HG03159 (cell line): ENCODE data around the gene ZNF500.

Experiments
- ATAC-seq: cut with Tn5 transposase; IDR thresholded peaks from one replicate; pipeline ENCODE4 v1.9.1; 2021; ENCODE audit warnings: mild to moderate bottlenecking, moderate library complexity; ENCODE audit not compliant: unreplicated experiment

The ZNF500 gene

DNA sequence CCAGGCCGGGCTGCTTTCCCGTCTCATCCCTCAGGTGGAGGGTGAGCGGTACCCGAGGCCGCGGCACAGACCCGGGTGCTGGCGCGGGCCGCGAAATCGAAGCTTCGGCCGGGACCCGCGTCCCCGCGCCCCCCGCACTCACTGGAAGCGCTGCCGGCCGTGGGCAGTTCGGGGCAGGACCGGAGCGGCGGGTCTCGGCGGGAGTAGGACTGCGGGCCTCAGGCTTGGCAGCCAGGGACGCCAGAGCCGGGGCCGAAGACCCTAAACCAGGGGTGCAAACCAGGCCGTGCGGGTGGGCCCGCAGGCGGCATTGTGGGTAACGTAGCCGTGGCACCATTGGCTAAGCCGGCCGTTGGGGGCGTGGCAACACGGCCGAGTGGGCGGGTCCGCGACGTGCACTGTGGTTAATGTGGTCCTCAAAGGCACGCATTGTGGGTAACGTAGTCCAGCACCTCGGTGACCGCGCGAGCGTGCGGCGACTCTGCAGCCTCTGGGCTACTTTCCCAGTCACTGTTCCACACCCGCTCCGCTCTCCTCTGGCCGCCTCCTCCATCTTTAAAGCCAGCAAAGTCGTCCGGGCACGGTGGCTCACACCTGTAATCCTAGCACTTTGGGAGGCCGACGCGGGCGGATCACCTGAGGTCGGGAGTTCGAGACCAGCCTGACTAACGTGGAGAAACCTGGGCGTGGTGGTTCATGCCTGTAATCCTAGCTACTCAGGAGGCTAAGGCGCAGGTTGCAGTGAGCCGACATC, at the start of gene ZNF500:
Gene ZNF500 (minus strand): TSS at position 288 of the 754 bp plus-strand sequence. CDS start 1,184 bp downstream, outside the sequence.
- peak; percentile 85 for ATAC-seq

DNA sequence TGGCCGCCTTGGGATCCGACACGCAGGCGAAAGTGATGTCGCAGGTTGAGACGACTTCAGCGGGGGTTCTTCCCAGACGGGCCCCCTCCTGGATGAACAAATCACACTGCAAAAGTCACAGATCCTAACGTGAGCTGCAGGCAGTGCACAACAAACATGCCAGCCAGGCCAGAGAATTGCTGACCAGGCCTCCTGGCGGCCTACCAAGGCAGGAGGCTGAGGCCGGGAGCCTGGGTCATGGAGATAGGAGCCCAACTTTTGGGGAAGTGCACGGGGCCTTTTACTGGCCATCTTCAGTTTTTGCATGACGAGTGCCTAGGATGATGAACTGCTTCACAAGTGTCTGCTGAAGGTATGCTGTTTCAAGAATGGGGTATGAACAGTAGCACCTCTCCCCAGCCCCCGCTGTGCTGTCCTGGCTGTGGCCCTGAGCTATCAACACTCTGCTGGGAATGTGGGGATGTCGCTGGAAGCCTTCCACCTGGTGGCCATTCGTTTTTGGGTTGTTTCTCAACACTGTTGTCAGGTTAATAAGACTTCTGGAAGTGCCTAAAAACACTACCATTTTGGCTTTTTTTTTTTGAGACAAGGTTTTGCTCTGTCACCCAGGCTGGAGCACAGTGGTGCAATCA, 47.7 kb upstream of the ZNF500 start:
- ATAC-seq: no peak

DNA sequence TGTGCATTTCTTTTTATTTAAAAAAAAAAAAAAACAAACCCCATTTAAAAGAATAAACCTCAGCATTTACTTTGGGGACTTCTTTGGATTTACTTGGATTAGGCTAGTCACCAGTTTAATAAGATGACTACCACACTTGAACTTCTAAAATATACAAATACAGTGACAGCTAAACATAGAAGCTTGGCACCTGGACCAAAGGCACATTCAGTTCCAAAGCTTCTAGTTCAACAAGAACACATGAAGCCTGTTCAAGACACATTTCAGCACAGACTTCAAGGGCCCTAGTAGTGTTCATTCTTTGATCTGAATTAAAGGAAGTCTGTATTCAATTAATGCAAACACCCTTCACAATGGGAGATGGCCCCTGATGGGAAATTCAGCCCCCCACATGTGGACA, 47.1 kb upstream of the ZNF500 start:
- no peak for ATAC-seq

- ATAC-seq: no peak
These were observed 46.5 kb upstream of the ZNF500 start for GRCh38 chr16:4813251-4814003.

GRCh38 chr16:4811773-4812172, 44.8 kb upstream of the ZNF500 start:
- ATAC-seq: no peak

- no peak for ATAC-seq
These were observed 44.3 kb upstream of the ZNF500 start for GRCh38 chr16:4811242-4811641.

GRCh38 chr16:4806280-4806679, 39.3 kb upstream of the ZNF500 start:
- ATAC-seq: no peak

- no peak for ATAC-seq
These were observed 38.3 kb upstream of the ZNF500 start for GRCh38 chr16:4805231-4805630.

GRCh38 chr16:4803898-4804762, 37.2 kb upstream of the ZNF500 start:
- ATAC-seq: no peak

DNA sequence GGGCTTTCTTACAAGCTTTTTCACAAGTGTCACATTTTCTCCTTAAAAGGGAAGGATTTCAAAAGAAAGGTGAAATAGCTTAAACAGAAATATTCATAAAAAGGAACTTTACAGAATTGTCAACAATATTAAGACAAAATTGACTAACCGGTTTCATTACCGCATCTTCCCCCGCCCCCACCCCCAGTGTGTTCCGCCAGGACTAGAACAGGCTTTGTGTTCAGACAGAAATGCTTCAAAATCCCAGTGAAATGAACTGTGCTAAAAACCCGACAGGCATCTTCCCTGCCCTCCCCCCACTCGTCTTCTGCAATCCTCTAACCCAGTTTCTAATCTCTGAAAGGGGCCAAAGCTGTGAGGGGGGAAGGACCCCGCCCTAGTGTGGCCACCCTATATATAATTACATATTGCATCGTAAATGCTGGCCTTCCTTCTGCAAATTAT, 36.5 kb upstream of the ZNF500 start:
- no peak for ATAC-seq

GRCh38 chr16:4802659-4803287, 35.8 kb upstream of the ZNF500 start:
- ATAC-seq: peak; percentile 93

DNA sequence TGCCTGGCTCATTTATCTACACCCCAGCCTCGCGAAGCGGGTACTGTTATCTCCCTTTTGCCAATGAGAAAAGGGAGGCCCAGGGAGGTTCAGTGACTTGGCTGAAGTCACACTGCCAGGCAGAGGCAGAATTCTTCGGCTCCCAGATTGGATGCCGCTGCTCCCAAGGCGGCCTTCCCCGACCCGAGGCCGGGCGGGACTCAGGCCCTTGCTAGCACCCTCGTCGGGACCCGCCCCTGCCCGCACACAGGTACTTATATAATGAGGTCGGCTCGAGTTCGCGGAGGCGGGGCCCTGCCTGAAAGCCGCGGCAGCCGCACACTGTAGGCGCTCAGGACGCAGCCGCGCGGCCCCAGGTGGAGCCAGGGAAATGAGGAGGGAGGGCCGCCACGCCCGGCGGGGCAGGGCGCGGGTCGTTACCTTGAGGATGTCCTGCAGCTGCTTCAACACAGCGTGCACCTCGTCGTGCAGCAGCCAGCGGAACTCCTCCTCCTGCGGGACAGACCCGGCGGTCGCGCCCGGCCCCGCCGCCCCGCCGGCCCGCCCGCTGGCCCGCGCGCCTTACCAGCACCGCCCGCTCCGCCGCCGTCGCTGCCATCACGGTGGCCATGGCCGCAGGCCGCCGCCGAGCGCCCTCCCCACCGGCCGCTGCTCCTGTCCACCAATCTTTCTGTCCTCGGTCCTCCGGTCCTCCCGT, 35.1 kb upstream of the ZNF500 start, which contains the start of gene ROGDI:
Gene ROGDI (minus strand): TSS at position 672 of the 697 bp plus-strand sequence. CDS start 62 bp downstream, at position 610.
- ATAC-seq: peak; percentile 61

DNA sequence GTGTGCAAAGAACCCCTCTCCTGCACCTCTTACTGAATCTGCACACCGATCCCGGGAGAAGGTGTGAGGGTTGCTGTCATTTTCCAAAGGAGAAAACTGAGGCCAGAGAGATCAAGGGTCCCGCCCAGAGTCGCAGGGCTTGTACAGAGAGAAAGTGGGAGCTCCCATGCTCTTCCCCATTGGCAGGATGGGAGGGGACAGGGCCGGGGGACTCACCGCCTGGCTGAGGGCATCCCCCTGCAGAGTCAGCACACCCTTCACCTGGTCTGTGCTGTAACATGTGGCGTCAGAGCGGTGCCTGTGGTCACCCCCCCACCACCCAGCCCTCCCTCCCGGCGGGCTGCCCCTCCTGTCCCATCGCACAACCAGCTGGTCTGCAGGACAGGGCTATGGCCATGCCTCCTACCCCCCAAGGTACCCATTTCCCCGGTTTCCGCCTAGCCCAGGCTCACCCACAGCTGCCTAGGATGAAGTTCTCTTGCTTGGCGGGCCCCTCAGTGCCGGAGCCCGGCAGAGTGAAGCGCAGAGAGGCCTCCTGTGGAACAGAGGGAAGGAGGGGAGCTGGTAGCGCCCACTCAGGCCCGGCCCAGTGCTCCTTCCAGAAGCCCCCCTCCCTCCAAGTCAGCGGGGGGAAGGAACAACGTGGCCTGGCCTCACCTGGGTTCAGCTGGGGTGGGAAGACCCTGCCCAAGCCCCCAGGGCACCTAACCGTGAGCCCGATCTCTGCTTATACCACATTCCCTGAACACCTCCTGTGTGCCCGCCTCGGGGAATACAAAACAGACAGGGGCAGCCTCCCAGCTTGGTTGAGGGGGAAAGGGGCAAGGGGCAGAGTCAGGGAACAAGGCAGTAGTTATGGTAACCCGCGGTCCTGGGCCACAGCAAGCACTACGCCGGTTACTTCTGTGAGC, 34.3 kb upstream of the ZNF500 start:
- ATAC-seq: no peak

- no peak for ATAC-seq
These were observed 33.5 kb upstream of the ZNF500 start for GRCh38 chr16:4800290-4801041.

- ATAC-seq: no peak
These were observed 32.4 kb upstream of the ZNF500 start for GRCh38 chr16:4799171-4799855.

DNA sequence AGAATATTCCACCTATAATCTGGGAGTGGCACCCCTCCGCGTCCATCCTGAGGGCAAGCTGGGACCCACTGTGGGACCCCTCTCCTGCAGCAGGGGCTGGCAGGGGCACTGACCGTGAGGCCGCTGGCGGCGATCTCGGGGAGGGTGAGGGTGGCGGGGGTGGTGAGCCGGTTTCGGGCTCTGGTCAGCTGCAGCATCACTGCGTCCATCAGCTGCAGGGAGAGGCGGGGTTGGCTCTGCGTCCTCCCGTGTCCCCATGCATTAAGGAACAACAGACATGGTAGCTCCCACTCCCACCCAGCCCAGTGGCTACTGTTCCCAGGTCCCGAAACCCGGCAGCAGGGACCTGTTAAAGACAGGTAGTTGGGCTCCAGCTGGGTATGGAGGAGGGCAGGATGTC, 31.5 kb upstream of the ZNF500 start:
- ATAC-seq: no peak

- no peak for ATAC-seq
These were observed 30.9 kb upstream of the ZNF500 start for GRCh38 chr16:4797805-4798252.
